Rectal smooth muscle tissue (tissue), 1 donor: ENCODE measurements around the gene DNAJA1.
"Not testable (repeated sequence)": the region's sequence is repeated elsewhere in the genome, so short reads cannot be mapped to it uniquely, and the experiment has no call there.

Experiments
- H3K27ac ChIP-seq: one replicate; pipeline ENCODE4 v1.7.0; 2013; ENCODE audit warnings: low read depth, low read length, inconsistent platforms
- H3K27me3 ChIP-seq: one replicate; pipeline ENCODE4 v1.7.0; 2013; ENCODE audit warnings: low read length; ENCODE audit not compliant: control insufficient read depth, insufficient read depth
- H3K36me3 ChIP-seq: one replicate; pipeline ENCODE4 v1.7.0; 2013; ENCODE audit warnings: low read length; ENCODE audit not compliant: control insufficient read depth, insufficient read depth
- H3K4me1 ChIP-seq: one replicate; pipeline ENCODE4 v1.7.0; 2013; ENCODE audit warnings: low read length; ENCODE audit not compliant: control insufficient read depth, insufficient read depth
- H3K4me3 ChIP-seq: one replicate; pipeline ENCODE4 v1.7.0; 2013; ENCODE audit warnings: low read length
- H3K9ac ChIP-seq: one replicate; pipeline ENCODE4 v1.7.0; 2013; ENCODE audit warnings: low read length

The DNAJA1 gene

GRCh38 chr9:33068991-33069390 is 43.9 kb downstream of the DNAJA1 start:
- Histone ChIP-seq H3K27me3 (no peaks in the 10 kb centered on the region), H3K4me1 (no peaks in the 10 kb centered on the region), H3K9ac (no peak overlapping the region), H3K27ac (no peak overlapping the region), H3K4me3 (no peak overlapping the region), H3K36me3 (peaks cover 17% of the 10 kb centered on the region)

DNA sequence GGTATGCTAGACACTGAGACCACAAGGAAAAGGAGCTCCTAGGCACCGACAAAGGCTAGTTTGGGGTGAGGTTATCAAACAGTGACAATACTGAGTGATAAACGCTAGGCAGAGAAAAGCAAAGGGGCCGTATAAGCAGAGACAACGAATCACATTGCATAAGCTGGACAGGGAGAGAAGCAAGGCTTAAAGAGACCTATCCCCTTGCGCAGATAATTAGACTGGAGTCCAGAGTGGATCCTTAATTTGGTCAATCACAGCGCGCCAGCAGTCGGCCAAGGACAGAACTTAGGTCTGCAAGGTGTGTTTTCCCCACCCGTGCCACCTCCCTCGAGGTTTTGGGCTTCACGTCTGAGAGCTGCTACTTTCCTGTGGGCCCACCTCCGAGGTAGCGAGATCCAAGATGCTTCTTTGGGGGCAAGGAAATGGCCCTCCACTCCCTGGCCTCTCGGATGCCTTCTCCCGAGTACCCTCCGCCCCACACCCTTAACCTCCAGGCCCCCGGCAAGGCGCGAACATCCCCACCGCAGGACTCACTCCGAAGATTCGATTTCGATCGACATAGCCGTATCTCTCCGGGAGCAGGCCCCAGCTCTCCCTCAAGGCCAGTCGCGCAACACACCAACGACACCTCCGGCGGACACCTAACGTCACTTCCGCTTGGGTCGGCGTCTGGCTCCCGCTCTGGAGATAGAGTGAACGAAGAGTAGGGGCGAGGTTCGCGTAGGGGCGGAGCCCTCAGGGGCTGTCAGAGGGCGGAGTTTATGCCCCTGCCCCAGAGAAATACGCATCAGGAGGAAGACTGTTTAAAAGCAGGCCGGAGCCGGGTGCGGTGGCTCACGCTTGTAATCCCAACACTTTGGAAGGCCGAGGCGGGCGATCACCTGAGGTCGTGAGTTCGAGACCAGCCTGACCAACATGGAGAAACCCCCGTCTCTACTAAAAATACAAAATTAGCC is 51.3 kb downstream of the DNAJA1 start, which contains the start of gene SMU1:
Gene SMU1, minus strand, starts transcription at position 629 of the 959 bp plus-strand sequence. Its CDS starts 66 bp downstream, at position 563.
- Histone ChIP-seq H3K9ac (peak within 1 kb of the TSS; percentile 97), H3K27me3 (no peaks in the 10 kb centered on the region), H3K36me3 (peaks cover 7% of the 10 kb centered on the region), H3K27ac (peak within 1 kb of the TSS; percentile 92), H3K4me3 (peak within 1 kb of the TSS; percentile 66), H3K4me1 (peaks cover 4% of the 10 kb centered on the region)

DNA sequence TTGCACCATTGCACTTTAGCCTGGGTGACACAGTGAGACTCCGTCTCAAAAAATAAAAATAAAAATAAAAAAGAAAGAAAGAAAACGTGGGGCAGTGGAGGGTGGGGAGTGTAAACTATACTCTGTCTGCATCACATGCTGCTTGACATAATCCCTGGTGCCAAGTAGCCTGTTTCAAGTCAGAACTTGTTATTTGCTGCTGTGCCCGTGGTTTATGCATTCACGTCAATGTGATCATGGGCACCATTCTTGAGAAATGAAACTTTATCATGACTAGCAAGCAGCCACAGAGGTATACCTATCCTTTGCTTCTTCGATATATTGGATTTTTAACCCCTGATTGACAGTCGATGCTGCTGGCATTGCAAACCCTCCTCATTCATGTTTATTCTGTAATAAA is 55.5 kb downstream of the DNAJA1 start:
- Histone ChIP-seq H3K36me3 (no peaks in the 10 kb centered on the region), H3K27me3 (no peaks in the 10 kb centered on the region), H3K4me1 (peaks cover 2% of the 10 kb centered on the region), H3K4me3 (no peak overlapping the region), H3K9ac (no peak overlapping the region), H3K27ac (peak overlapping the region; percentile 24)

- H3K4me3 ChIP-seq: no peak overlapping the region
- peak overlapping the region; percentile 24 for H3K27ac ChIP-seq
- no peaks in the 10 kb centered on the region for H3K27me3 ChIP-seq
- H3K4me1 ChIP-seq: no peaks in the 10 kb centered on the region
- no peaks in the 10 kb centered on the region for H3K36me3 ChIP-seq
- H3K9ac ChIP-seq: no peak overlapping the region
These were observed 56.2 kb downstream of the DNAJA1 start for GRCh38 chr9:33081128-33081851.

DNA sequence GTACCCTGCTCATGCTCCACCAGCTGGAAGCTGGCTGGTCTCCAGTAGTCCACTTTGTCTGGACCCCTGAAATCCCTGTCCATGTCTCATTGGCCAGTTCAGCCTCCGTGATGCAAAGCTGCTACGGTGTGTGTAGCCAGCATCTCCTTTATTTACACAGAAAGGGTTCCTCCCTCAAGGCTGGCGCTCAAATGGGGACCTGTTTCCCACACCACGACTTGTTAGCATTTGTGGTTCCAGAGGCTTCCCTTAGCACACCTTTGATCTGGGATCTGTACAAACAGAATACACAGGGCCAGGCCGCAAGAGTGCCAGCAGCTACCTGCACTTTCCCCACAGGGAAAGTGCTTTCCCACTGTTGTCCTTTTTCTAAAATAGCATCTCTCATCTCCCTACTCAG is 57.1 kb downstream of the DNAJA1 start:
- Histone ChIP-seq H3K27ac (no peak overlapping the region), H3K4me3 (no peak overlapping the region), H3K4me1 (no peaks in the 10 kb centered on the region), H3K27me3 (no peaks in the 10 kb centered on the region), H3K36me3 (no peaks in the 10 kb centered on the region), H3K9ac (no peak overlapping the region)

DNA sequence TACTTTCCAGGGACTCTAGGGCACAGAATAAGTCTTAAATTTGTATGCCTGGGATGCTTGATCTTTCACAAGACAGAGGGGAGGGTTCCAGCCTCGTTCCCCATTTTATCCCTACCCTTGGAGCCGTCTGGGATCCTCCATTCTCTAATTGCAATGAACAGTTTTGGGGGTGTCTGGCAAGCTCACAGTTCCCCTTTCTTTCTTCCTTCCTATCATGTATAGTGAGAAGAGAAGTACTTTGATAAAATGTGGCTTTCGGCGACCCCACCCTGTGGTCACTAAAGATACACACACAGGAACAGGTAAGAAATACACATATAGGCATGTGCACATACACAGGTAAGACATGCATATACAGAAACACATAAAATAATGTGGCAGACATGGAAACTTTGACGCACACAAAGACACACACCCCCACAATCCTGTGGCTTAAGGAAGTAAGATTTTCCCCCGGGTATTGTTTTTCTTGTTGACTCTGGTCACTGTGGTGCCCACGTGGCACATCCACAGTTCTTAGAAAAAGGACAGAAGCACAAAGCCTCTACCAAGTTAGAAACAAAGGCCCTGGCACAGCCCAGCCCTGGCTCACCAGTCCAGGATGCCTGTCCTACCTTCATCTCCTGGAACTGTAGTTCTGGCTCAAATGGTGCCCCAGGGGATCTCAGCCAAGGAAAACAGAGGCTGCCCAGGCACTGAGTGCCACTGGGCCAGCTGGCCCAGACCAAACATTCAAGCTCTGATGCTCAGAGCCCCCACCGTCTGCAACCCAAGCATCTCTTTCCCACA is 57.7 kb downstream of the DNAJA1 start:
- Histone ChIP-seq H3K27ac (no peak overlapping the region), H3K9ac (no peak overlapping the region), H3K36me3 (no peaks in the 10 kb centered on the region)

GRCh38 chr9:33085672-33086071 is 60.6 kb downstream of the DNAJA1 start:
- H3K4me3 ChIP-seq, H3K36me3 ChIP-seq, H3K27ac ChIP-seq, H3K27me3 ChIP-seq, H3K4me1 ChIP-seq, H3K9ac ChIP-seq: not testable (repeated sequence)

More for the DNA sequence above, 57.7 kb downstream of the DNAJA1 start:
- Histone ChIP-seq H3K4me1 (no peaks in the 10 kb centered on the region), H3K27me3 (no peaks in the 10 kb centered on the region), H3K4me3 (no peak overlapping the region)
